Activated T-cell treated with anti-CD3 and anti-CD28 coated beads, Interleukin-2, amount 50 U/mL, for 24 hours (primary cell): ENCODE results near the gene PTPN20.
"Not testable (repeated sequence)": the region's sequence is repeated elsewhere in the genome, so short reads cannot be mapped to it uniquely, and the experiment has no call there.

Source experiments
- DNase-seq: peaks from one replicate; pipeline ENCODE4 v3.0.0-alpha.2; 2020
- H3K27ac Mint-ChIP-seq: 2 replicates; pipeline ENCODE4 v1.8.0; 2020; ENCODE audit warnings: mild to moderate bottlenecking, mixed read lengths
- H3K27me3 Mint-ChIP-seq: 2 replicates; pipeline ENCODE4 v1.8.0; 2020; ENCODE audit warnings: mixed read lengths
- H3K36me3 Mint-ChIP-seq: 2 replicates; pipeline ENCODE4 v1.8.0; 2020; ENCODE audit warnings: low read depth, mixed read lengths
- H3K4me1 Mint-ChIP-seq: 2 replicates; pipeline ENCODE4 v1.8.0; 2020; ENCODE audit warnings: low read depth, mixed read lengths
- H3K4me3 Mint-ChIP-seq: 2 replicates; pipeline ENCODE4 v1.8.0; 2020; ENCODE audit warnings: mild to moderate bottlenecking, moderate library complexity, mixed read lengths
- H3K9me3 Mint-ChIP-seq: 2 replicates; pipeline ENCODE4 v1.8.0; 2020; ENCODE audit warnings: mixed read lengths

Gene PTPN20

GRCh38 chr10:46925156-46925555, 13.9 kb downstream of the PTPN20 start:
- H3K27me3 Mint-ChIP-seq, DNase-seq, H3K27ac Mint-ChIP-seq, H3K9me3 Mint-ChIP-seq, H3K4me3 Mint-ChIP-seq, H3K4me1 Mint-ChIP-seq, H3K36me3 Mint-ChIP-seq: not testable (repeated sequence)

DNA sequence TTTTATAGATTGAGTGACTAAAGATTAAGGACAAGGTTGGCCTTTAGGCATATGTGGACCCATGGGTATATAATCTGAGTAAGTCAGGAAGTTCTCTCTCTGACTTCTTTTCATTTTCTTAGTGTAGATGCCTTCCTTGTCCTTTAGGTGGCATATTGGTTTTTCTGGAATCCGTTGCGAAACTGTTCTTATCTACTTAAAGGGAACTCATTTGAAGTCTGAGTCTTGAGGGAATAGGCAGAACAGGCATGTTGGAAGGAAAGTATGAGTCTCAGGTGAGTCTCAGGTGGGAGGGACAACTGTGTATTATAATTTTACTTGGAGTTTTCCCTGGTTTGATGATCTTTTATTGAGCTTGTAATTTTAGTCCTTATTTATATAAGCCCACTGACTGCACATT, 14.6 kb downstream of the PTPN20 start:
- H3K9me3 Mint-ChIP-seq, H3K27me3 Mint-ChIP-seq, H3K36me3 Mint-ChIP-seq, H3K27ac Mint-ChIP-seq, H3K4me1 Mint-ChIP-seq, H3K4me3 Mint-ChIP-seq, DNase-seq: not testable (repeated sequence)

GRCh38 chr10:46928810-46929209, 17.6 kb downstream of the PTPN20 start:
- H3K36me3 Mint-ChIP-seq, H3K4me1 Mint-ChIP-seq, H3K4me3 Mint-ChIP-seq, DNase-seq, H3K27me3 Mint-ChIP-seq, H3K27ac Mint-ChIP-seq, H3K9me3 Mint-ChIP-seq: not testable (repeated sequence)

- not testable (repeated sequence) for H3K4me3 Mint-ChIP-seq, DNase-seq, H3K36me3 Mint-ChIP-seq, H3K9me3 Mint-ChIP-seq, H3K27me3 Mint-ChIP-seq, H3K27ac Mint-ChIP-seq, H3K4me1 Mint-ChIP-seq
Observed at GRCh38 chr10:46932383-46932782, 21.2 kb downstream of the PTPN20 start.

DNA sequence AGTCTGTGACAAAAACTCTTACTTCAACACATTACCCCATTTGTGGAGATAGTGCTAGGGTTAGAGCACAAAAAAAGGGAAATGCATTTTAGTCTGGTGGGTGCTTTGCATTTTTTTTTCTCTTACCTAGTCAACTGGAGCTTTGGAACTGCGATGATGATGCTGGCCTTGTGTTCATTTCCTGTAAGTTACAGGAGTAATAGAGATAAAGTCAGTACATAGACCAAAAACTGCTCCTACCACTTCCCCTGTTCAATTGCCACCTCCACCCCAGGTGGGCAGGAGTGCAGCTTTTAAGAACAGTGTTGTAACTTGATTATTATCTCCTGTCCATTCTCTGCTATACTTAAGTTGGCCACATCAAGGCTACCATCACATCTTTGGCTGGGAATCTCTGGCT, 29.9 kb downstream of the PTPN20 start:
- H3K27ac Mint-ChIP-seq, H3K4me1 Mint-ChIP-seq, DNase-seq, H3K4me3 Mint-ChIP-seq, H3K9me3 Mint-ChIP-seq, H3K36me3 Mint-ChIP-seq, H3K27me3 Mint-ChIP-seq: not testable (repeated sequence)

GRCh38 chr10:46948687-46949518, 37.7 kb downstream of the PTPN20 start:
- H3K27me3 Mint-ChIP-seq, DNase-seq, H3K36me3 Mint-ChIP-seq, H3K4me1 Mint-ChIP-seq, H3K9me3 Mint-ChIP-seq, H3K4me3 Mint-ChIP-seq, H3K27ac Mint-ChIP-seq: not testable (repeated sequence)

- H3K36me3 Mint-ChIP-seq, H3K9me3 Mint-ChIP-seq, DNase-seq, H3K27me3 Mint-ChIP-seq, H3K4me3 Mint-ChIP-seq, H3K27ac Mint-ChIP-seq, H3K4me1 Mint-ChIP-seq: not testable (repeated sequence)
Observed at GRCh38 chr10:46952540-46952939, 41.3 kb downstream of the PTPN20 start.

- H3K27me3 Mint-ChIP-seq, H3K4me1 Mint-ChIP-seq, H3K9me3 Mint-ChIP-seq, H3K36me3 Mint-ChIP-seq, H3K27ac Mint-ChIP-seq, DNase-seq, H3K4me3 Mint-ChIP-seq: not testable (repeated sequence)
Observed at GRCh38 chr10:46960742-46961141, 49.5 kb downstream of the PTPN20 start.

GRCh38 chr10:46963356-46963755, 52.1 kb downstream of the PTPN20 start:
- not testable (repeated sequence) for H3K4me3 Mint-ChIP-seq, H3K9me3 Mint-ChIP-seq, H3K36me3 Mint-ChIP-seq, H3K4me1 Mint-ChIP-seq, H3K27me3 Mint-ChIP-seq, DNase-seq, H3K27ac Mint-ChIP-seq

GRCh38 chr10:46967013-46967412, 55.8 kb downstream of the PTPN20 start:
- H3K4me3 Mint-ChIP-seq, H3K27ac Mint-ChIP-seq, H3K4me1 Mint-ChIP-seq, H3K27me3 Mint-ChIP-seq, H3K9me3 Mint-ChIP-seq, DNase-seq, H3K36me3 Mint-ChIP-seq: not testable (repeated sequence)

DNA sequence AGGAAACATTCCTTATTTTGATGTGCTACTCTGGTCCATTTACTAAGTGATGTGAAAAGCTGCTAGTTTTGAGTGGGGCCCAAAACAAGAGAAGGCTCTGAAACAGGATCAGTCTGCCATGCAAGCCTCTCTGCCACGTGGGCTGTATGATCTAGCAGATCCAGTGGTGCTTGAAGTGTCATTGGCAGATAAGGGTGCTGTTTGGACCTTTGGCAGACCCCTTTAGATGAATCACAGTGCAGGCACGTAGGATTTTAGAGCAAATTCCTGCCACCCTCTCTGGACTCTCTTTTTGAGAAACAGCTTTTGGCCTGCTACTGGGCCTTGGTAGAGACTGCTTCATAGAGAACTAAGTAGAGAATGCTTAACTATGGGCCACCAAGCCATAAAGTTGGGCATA, 69.0 kb downstream of the PTPN20 start:
- H3K4me3 Mint-ChIP-seq, H3K9me3 Mint-ChIP-seq, H3K36me3 Mint-ChIP-seq, H3K27ac Mint-ChIP-seq, H3K27me3 Mint-ChIP-seq, H3K4me1 Mint-ChIP-seq, DNase-seq: not testable (repeated sequence)

DNA sequence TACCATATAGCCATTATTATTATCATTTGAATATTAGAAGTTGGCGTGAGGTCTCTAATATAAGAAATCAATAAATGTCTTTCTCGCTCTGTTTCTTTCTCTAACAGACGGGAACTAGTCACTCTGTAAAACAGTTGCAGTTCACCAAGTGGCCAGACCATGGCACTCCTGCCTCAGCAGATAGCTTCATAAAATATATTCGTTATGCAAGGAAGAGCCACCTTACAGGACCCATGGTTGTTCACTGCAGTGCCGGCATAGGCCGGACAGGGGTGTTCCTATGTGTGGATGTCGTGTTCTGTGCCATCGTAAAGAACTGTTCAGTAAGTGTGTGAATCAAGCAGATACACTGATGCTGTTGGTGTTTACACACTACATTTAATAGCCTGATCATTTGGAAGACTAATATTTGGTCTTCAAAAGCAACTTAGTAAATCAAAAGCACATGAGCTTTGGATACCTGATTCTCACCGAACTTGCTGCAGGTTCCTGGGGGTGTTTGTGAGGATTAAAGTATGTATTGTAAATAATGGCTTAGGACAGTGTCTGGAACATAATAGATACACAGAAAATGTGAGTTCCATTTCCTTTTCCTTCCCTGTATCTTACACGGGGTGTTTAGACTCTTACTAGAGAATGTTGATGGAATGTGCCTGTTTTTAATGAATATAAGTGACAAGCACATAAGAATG, 76.2 kb downstream of the PTPN20 start:
- not testable (repeated sequence) for H3K27ac Mint-ChIP-seq, H3K4me1 Mint-ChIP-seq

DNA sequence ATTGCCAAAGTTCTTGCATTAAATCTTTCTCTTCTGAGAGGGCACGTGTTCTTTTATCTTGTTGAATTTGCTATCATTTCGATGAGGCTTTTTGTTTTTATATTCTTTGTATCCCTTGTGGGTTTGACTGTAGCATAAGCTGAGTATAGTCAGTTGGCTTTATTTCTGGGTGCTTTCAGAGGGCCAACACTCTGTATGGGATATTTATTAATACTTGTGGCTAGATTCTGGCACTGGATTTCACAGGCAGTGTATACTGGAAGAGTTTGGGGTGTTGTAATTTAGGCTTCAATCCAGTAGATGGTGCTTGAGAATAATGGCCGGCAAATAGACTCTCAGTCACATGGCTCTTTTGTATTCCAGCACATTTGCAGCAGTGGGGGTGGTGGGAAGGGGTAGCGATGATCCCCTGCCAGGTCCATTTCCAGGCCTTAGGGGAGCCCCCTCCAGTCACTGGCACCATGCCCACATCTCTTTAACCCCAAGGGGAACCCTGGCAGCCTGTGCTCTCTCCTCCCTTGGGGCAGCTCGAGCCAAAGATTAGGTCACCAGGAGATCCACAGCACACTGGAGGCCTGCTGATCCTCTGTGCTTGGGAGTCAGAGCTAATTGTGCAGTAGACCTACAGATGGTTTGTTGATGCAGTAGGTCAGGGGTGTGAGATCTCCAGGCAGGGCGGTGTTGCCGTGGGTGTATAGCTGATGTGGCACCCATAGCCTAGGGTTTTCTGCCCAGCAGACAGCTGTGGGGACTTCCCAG, 81.8 kb downstream of the PTPN20 start:
- Mint-ChIP-seq H3K27ac (no peak overlapping the region), H3K9me3 (peaks cover 5% of the 10 kb centered on the region), H3K27me3 (peaks cover 13% of the 10 kb centered on the region), H3K4me1 (no peaks in the 10 kb centered on the region), H3K36me3 (no peaks in the 10 kb centered on the region), H3K4me3 (no peak overlapping the region)
- DNase-seq: no peak

More for the DNA sequence above, 76.2 kb downstream of the PTPN20 start:
- not testable (repeated sequence) for H3K27me3 Mint-ChIP-seq, DNase-seq, H3K36me3 Mint-ChIP-seq, H3K9me3 Mint-ChIP-seq, H3K4me3 Mint-ChIP-seq

- Mint-ChIP-seq H3K27me3 (peaks cover 13% of the 10 kb centered on the region), H3K9me3 (peaks cover 5% of the 10 kb centered on the region), H3K4me3 (no peak overlapping the region), H3K36me3 (no peaks in the 10 kb centered on the region), H3K4me1 (no peaks in the 10 kb centered on the region), H3K27ac (no peak overlapping the region)
- DNase-seq: no peak
Observed at GRCh38 chr10:46995234-46995633, 84.0 kb downstream of the PTPN20 start.

DNA sequence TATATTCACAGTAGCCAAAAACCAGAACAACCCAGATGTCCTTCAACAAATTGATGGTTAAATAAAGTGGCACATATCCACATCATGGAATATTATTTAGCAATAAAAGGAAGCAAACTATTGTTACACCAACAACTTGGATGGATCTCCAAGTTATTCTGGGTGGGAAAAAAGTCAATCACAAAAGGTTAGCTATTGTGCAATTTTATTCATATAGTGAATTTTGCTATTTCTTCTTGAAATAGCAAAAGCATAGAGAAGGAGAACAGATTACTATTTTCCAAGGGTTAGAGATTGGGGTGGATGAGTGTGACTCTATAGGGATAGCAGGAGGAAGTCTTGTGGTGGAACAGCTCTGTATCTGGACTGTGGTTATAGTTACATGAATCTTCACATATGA, 87.0 kb downstream of the PTPN20 start:
- Mint-ChIP-seq H3K9me3 (peaks cover 5% of the 10 kb centered on the region), H3K4me3 (no peak overlapping the region)
- DNase-seq: no peak

More for the DNA sequence above, 87.0 kb downstream of the PTPN20 start:
- Mint-ChIP-seq H3K27ac (no peak overlapping the region), H3K36me3 (no peaks in the 10 kb centered on the region), H3K27me3 (peaks cover 13% of the 10 kb centered on the region), H3K4me1 (no peaks in the 10 kb centered on the region)
